SW 1271 (cell line): ENCODE data around the gene RASSF8.

Source experiments
- DNase-seq, 2 experiments: peaks; one replicate each; lab custom pipeline; 2025; lab: John Stamatoyannopoulos, UW

RASSF8 gene

DNA sequence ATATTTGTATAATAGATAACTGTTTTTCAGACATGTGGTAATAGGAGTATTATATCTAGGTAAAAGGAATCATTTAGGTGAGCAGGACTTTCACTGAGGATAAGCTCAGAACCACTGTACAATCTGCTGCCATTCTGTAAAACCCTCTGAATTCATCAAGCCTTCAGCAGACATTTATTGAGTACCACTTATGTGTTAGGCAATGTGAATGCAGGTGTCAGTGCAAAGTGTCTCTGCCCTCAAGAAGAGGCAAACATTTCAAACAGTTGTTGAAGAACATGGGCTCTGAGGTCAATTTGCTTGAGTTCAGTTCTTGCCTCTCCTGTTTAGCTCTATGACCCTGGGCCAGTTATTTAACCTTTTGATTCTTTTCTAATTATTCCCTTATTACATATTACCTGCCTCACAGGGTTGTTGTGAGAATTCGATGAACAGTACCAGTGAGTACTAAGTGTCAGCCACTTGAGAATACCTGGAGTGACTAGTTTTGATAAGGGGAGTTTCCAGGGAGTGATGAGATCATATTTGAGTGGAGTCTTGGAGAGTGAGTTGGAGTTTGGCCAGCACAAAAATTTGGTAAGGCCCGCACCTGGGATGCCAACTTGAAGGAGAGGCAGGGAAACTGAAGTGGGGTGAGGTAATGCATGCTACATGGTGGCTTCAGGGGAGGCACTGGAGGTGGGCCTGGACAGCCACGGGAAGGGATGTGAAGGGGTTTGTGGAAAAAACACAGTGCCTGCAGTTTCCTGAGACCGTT lies 33.7 kb downstream of the RASSF8 start:
- no peak for DNase-seq

DNA sequence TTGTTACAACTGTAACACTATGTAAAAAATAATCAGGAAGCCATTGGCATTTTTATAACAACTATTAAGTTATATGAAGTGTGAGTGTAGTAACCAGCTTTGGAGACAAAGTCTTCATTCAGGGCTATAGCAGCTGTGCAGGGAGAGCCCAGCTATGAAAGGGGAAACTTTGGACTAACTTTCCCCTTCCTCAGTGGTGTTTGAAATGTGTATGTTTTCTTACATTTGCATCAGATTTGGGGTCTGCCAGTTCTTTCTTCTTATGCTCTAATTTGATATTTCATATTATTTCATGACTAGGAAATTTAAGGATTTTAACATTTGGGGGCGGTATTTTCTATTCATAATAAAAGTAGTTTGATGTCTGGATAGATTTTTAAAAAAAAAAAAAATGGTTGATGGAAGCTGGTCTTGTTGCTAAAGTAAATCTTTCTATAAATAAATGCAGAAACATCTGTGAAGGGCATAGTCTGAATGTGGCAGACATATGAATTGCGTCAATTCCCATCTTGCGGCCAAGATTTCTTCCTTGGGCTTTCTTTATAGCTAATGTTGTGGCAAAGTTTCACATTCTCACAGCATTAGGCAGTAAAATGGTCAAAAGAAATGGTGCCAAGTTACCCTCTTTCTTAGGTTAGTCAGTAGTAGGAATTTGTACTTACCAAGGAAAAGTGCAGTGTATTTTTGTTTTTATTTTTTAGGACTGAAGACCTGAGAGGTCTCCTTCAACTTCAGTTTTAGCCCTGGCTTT lies 35.6 kb downstream of the RASSF8 start:
- no peak for DNase-seq

DNA sequence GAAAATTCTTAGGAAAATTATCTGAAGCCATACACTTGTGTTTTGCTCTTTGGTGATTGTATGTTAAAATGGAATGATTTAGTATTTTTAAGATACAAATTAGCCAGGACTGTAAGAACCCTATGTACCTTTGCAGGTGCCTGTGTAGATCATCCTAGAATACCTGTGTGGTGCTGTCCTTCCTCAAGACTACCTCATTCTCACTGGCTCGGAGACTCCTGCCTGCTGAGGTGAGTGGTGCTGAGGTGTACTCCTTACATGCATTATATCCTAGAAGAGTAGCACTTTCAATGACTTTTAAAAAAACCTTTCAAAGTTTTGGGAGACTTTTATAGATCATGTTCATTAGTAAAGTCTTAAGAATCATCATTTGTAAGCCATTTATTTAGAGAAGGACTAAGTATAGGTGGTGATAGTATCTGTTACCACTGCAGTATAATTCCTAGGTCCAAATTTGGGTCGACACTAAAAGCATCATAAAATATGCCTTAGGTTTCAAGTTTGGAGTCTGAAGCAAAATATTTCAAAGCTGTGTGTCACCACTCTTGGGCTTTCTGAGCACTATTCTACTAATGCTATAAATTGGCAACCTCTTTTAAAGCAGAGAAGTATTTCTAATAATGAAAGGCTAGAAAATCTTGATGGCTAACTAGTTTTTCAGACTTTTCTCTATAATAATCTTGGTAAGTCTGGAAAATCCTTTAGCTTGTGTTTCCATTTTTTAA lies 36.6 kb downstream of the RASSF8 start:
- DNase-seq, result no peak

DNA sequence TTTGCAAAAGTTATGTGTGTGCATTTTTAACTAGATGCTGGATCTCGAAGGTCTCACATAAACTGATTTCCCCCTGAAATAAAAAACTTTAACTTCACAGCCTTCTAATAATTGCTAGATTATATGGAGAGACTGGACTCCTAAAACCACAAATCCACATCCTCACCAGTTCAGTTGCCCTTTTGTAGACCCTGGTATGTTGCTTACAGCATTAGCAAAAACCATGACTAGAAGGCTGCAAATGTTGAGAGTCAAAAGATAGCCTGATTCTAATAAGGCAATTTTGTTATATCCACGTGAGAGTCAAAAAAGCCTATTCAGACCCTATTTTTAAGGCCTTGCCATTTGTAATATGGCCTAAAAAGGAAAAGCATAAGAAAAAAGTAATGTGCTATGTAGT lies 37.4 kb downstream of the RASSF8 start:
- no peak for DNase-seq

DNA sequence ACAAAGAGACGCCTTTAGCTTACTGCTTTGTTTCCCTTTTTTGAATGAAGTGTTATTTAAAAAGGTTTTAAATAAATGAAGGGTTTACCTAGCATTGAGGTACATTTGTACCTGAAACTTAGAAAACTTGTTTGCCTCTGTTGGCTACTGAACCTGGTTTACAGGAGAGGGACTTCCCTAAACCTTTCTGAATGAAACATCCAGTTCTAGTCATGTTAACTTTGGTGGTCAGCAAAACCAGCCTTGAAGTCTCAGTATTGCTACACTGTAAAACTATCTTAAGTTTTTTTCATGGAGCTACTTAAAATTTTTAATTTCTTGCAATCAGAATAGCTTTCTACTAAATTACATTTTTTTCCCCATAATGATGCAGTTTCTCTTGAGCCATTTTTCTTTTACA lies 38.2 kb downstream of the RASSF8 start:
- DNase-seq, result no peak

DNA sequence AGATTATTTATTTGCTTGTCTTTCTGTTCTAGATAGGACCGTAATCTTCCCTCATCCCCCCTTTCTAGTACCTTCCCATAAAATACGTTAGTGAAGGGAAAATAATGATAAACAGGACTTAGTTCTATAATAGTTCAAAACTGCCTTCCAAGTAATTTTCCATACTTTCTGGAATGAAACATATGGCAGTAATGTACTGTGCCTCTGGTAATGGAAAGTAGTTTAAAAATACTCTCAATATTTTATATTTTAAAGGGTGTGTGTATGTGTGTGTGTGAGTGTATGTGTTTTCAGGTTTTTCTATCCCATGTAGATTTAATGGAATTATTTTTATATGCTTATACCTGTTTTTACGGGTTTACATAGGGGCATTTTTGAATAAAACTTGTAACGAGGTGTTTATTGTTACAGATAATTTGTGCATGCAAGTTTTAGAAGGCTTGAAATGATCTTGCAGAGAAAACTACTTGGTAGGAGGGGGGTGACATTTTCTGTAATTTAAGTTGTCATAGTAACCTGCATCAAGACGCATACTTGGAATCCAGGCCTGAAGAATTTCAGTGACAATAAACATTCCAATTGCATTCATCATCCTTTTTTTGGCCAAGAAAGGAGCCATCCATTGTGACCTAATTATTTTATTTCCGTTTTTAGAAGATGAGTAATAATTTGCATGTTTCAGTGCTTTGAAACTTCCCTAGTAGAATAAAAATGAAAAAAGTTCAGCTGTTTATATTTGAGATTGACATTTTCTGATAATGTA lies 38.9 kb downstream of the RASSF8 start:
- DNase-seq, result peak; percentile 89 to 93

DNA sequence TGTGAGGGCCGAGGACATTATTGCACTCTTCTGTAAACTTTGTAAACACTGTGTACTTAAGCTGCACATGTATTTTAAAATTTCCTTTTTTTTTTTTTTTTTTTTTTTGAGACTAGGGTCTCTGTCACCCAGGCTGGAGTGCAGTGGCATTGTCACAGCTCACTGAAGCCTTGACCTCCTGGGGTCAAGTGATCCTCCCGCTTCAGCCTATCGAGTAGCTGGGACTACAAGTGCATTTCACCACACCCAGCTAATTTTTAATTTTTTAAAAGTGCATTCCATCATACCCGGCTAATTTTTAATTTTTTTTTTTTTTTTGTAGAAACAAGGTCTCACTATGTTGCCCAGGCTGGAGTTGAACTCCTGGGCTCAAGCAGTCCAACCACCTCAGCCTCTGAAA lies 42.4 kb downstream of the RASSF8 start:
- no peak for DNase-seq

DNA sequence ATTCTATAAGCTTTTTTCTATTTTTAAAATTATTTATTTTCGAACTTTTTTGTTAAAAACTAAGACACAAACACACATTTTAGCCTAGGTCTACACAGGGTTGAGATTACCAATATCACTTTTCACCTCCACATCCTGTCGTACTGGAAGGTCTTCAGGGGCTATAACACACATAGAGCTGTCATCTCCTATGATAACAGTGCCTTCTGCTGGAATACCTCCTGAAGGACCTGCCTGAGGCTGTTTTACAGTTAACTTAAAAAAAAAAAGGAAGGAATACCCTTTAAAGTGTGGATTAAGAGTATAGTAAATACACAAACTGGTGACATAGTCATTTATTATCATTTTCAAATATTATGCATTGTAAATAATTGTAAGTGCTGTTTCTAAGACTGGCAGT lies 43.0 kb downstream of the RASSF8 start:
- peak in 1 of 2 experiments; percentile 26 for DNase-seq

DNA sequence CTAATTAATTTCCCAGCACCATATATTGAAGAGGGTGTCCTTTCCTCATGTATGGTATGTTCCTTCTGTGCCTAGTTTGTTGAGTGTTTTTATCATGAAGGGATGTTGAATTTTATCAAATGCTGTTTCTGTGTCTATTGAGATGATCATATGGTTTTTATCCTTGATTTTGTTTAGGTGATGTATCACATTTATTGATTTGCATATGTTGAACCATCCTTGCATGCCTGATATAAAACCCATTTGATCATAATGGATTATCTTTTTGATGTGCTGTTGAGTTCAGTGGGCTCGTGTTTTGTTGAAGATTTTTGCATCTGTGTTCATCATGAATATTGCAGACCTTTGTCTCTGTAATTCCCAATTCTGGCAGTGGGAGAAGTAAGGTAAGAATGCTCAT lies 44.6 kb downstream of the RASSF8 start:
- no peak for DNase-seq

DNA sequence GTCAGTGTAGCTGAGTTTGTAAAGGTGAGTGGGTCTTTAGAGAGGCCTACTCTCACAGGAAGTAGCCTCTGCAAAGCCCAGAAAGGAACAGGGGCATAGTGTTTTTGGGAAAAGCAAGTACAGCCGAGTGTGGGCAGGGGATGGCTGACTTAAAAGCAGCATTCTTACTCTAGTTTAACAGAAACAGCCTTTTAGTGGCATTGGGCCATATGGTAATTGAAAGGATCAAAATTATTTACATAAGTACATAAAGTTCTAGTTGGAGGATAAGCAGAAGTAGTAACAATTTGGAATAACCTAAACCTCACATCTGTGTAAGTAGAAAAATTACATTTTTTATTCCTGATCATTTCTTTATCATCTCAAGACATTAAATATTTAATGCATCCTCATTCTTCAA lies 49.1 kb downstream of the RASSF8 start:
- no peak for DNase-seq

DNA sequence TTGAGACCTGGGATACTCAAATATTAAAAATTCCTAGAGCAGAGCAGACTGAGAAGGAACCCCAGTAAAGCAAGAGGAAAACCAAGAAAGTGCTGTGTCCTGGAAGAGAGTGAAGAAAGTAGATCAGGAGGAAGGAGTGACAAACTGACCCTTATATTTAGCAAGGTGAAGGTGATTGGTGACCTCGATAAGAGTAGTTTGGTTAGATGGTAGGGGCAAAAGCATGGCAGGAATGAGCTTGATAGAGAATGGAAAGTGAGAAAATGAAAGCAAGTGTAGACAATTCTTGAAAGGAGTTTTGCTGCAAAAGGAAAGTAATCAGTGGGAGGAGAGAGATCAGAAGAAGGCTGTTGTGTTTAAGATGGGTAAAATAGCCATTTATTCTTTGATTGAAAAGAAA lies 51.1 kb downstream of the RASSF8 start:
- DNase-seq, result no peak

DNA sequence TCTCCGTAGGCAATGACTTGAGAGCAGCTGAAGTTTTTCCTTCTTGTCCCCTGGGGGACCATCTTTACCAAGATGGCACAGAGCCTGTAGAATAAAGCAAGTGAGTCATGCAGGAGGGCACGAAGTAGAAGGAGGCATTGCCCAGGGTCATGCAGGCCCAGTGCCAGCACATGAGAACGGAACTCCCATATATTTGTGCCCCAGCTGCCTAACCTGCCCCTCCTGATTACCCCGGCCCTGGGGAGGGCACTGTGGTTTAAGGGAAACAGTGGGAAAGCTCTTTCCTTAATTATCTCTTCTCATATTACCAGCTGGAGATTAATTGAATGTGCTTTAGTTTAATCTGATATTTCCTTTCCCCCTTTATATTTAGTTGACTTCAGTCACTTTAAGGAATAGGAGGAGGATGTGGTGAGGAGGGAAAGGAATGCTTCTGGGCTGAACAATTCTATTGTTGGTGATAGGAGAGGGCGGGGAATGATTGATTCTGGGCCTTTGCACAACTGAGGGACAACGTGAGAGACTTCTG lies 51.9 kb downstream of the RASSF8 start:
- DNase-seq, result no peak

DNA sequence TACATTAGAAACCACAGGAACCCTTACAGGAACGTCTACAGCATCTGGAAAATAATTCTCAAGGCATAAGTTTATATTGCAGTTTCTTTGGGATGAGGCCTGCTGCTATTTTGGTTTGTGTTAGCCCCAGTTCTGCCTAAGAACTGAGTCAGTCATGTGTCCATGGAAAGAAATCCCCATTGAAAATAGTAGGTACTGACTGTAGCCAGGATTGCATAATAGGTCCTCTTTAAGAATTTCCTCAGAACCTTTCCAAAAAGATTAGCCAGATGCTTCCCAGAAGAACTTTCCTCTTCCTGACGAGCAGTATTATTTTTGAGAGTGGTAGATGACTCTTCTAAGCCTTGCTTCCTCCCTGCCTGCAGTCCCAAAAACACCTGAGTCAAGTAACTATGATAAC lies 52.6 kb downstream of the RASSF8 start:
- DNase-seq, result no peak

DNA sequence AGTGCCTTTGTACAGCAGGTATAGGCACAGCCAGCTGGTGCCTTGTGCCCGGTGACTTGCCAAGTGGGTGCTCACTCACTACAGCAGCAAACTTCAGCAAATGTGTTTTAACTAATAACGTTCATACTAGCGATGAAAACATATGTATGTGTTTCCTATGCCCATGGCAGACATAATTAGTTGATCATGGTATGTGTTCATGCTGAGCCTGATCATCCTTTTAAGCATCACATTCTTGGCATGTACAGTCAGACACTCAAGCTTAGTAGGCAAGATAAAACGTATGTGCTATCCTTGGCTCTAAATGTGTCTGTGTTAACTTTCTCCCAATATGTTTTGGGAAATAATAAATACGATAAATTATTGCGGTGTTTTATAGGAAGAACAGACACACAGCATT lies 55.6 kb downstream of the RASSF8 start:
- no peak for DNase-seq

DNA sequence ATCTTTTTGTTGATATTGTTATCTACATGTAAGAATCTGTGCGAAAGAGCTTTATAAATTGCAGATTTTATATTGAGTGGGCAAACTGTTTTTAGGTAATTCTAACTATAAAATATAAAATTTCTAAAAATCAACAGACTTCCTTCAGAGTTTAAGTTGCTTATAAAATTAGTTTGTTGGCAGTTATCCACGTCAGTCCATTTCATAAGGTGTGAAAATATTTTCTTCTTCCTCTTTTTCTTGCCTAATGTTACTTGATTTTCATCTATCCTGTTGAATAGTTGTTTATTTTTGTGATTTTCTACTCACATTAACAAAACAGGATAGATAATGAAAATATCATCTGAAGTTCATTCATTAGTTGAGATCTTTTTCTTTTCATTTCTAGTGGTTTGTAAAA lies 58.0 kb downstream of the RASSF8 start:
- DNase-seq, result no peak

DNA sequence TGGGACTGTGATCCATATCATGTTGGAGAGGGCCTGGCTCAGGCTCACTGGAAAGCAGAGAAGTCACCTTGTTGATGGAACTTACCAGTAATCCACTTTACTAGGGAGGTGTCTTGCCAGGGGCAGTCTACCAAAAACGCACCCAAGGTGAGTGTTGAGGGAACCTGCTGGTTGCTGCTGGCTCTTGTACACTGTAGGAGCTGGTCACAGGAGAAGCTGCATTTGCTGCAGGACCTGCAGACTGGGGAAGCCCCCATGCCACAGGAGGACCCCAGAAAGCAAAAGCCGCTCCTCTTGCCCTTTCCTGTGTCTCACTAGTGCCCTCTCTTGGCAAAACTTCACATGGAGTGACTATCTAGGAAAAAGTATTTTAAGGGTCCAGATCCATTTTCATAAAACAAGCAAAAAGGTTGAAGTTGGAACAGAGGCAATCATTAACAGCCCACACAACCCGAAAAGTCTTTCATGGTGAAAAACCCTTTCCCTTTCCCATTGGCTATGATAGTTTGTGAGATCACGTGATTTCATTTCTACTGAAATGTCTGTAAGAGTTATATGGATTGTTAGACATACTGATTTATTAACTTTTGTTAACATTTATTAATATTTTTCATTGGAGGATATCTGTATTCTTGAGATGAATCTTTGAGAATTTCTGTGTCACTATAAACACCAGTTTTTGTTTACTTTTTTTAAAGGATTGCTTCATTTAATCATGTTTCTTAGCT lies 59.2 kb downstream of the RASSF8 start:
- peak; percentile 37 to 42 for DNase-seq

DNA sequence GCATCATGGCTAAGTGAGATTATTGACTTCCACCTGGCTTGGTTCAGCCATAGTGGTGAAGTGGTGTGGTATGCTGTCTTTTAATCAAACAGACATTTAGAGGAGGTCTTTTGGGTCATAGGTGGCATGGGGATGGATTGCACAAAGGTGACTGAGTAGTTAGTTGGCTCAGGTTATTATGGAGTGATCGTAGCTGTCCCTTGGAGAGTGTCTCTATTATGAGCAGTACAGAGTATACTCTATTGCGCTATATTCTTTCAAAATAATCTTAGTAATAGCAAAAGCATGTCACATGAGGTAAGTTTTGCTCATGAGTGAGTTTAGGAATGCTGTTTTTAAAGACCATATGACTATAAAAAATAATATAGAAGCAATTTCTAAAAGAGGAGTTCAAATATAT lies 60.4 kb downstream of the RASSF8 start:
- DNase-seq, result no peak

DNA sequence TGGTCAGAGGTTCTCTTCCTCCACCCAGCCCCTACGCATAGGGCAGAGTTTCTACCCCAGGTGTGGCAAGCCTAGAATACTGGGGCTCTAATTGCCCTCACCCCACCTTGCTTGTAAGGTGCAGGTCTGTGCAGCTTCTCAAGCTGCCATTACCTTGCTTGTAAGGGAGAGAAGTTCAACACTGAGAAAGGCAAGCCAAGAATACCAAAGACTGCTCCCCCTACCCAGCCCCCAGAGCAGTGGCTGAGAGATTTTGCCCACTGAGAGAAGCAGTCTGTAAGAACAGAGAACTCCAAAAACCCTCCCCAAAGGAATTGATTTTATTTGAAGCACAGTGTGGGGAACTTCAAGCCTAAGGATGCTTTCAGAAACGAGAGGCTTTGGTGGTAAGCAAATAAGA lies 63.1 kb downstream of the RASSF8 start:
- no peak for DNase-seq

DNA sequence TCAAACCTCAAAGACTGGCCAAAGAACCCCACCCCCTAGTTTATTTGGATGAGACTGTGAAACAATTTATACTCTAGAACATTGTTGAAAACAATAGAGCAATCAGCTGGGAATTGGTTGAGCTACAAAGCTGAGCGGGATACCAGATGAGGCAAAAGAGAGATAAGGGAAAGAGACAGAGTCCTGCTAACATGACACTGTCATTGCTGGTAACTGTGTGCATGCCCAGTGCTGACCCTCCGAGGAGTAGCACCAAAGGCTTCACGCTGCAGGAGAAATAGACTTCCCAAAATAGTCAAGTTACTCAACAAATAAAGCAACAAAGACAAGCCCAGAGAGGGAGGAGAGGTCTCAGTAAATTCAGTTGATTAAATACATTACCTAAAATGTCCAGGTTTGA lies 63.6 kb downstream of the RASSF8 start:
- DNase-seq, result no peak

DNA sequence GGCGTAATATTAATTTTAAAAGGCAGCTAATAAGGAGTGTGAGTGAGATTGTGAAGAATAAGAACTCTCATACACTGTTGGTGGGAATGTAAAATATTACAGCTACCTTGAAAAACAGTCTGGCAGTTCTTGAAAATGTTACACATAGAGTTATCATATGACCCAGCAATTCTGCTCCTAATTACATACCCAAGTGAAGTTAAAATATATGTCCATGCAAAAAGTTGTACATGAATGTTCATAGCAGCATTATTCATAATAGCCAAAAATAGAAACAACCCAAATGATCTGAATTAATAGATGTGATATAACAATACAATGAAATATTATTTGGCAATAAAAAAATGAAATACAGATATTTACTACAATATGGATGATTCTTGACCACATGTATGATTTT lies 68.2 kb downstream of the RASSF8 start:
- DNase-seq, result no peak

DNA sequence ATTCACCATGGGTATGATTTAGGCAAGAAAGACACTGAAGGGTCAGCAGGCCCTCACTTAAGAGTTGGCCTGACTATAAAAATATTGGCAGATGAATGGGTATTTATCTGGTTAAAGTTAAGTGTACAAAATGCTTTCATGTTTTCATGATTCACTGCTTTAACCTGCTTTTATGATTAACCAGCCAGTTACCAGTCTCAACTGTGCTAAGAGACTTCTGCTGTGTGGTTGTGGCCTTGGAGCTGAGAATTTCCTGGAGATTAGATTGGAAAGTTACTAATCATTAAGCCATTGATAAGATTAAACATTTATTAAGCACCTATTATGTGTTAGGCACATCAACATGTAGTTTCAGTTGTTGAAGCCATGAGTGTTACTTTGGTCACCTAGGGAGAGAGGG lies 68.9 kb downstream of the RASSF8 start:
- DNase-seq, result no peak
